OCI-LY7 (cell line): ENCODE results near the gene OR5L1. TPM values are rescaled to one million over a fixed set of nuclear protein-coding genes. Genes with fewer than 3 reads are reported as not detected.

Experiments
- BruUV-seq: library from RNA; stranded (reverse); fragments of 400-500 nt; replicated peaks from 2 replicates; lab custom pipeline; 2021; lab: Mats Ljungman, UMichigan
- CTCF ChIA-PET: fragments of 300-600 bp; sonication (Branson Sonifier 250); formaldehyde crosslinking; loops from one replicate; lab custom pipeline; 2022; ENCODE audit warnings: antibody characterized with exemption; ENCODE audit not compliant: unreplicated experiment; lab: Charles Lee
- POLR2A ChIA-PET: fragments of 300-600 bp; sonication (Branson Sonifier 250); formaldehyde crosslinking; loops from one replicate; lab custom pipeline; 2022; ENCODE audit warnings: antibody characterized with exemption; lab: Charles Lee
- DNase-seq: peaks from one replicate; pipeline ENCODE4 v3.0.0-alpha.2; 2015; ENCODE audit warnings: low spot score
- H2AFZ ChIP-seq: fragments of 200-600 bp; sonication (generic), shearing (Covaris generic); 2 replicates; pipeline ENCODE4 v1.6.1; 2014; ENCODE audit warnings: mild to moderate bottlenecking, antibody characterized with exemption, low read length, moderate library complexity
- H3K27ac ChIP-seq: fragments of 200-600 bp; sonication (generic); 2 replicates; pipeline ENCODE4 v1.5.1; 2014; ENCODE audit warnings: mixed run types, low read depth, mild to moderate bottlenecking, moderate library complexity, low read length, inconsistent platforms; ENCODE audit not compliant: poor library complexity, severe bottlenecking
- H3K36me3 ChIP-seq: fragments of 200-600 bp; sonication (generic); 2 replicates; pipeline ENCODE4 v1.6.1; 2014; ENCODE audit warnings: mild to moderate bottlenecking, antibody characterized with exemption, low read length, moderate library complexity, mixed read lengths; ENCODE audit not compliant: insufficient read depth
- H3K4me1 ChIP-seq: fragments of 200-600 bp; sonication (generic); 2 replicates; pipeline ENCODE4 v1.5.1; 2014; ENCODE audit warnings: mild to moderate bottlenecking, low read length; ENCODE audit not compliant: insufficient read depth, poor library complexity, severe bottlenecking
- H3K4me2 ChIP-seq: fragments of 200-600 bp; sonication (generic); 2 replicates; pipeline ENCODE4 v1.6.1; 2014; ENCODE audit warnings: mild to moderate bottlenecking, low read length
- H3K4me3 ChIP-seq: fragments of 200-600 bp; sonication (generic); 2 replicates; pipeline ENCODE4 v1.5.1; 2014; ENCODE audit warnings: mild to moderate bottlenecking, low read depth, low read length; ENCODE audit not compliant: poor library complexity, severe bottlenecking
- H3K79me2 ChIP-seq: fragments of 200-600 bp; sonication (generic); 2 replicates; pipeline ENCODE4 v1.6.1; 2016; ENCODE audit warnings: low read depth, mild to moderate bottlenecking, low read length, moderate library complexity, mixed read lengths; ENCODE audit not compliant: insufficient read depth
- H3K9me2 ChIP-seq: fragments of 200-600 bp; sonication (generic); 2 replicates; pipeline ENCODE4 v1.6.1; 2016; ENCODE audit warnings: mild to moderate bottlenecking, low read length, mixed read lengths; ENCODE audit not compliant: insufficient read depth
- H3K9me3 ChIP-seq: fragments of 200-600 bp; sonication (generic); 2 replicates; pipeline ENCODE4 v1.6.1; 2014; ENCODE audit warnings: mild to moderate bottlenecking, mixed run types, low read length, mixed read lengths
- H4K20me1 ChIP-seq: fragments of 200-600 bp; sonication (generic); 2 replicates; pipeline ENCODE4 v1.6.1; 2014; ENCODE audit warnings: mild to moderate bottlenecking, antibody characterized with exemption, low read length, moderate library complexity, mixed read lengths; ENCODE audit not compliant: insufficient read depth
- CTCF ChIP-seq: fragments of 200-600 bp; sonication (generic); conservative IDR thresholded peaks from 2 replicates; pipeline ENCODE4 v1.5.1; 2014; ENCODE audit warnings: mild to moderate bottlenecking, antibody characterized with exemption, low read length, moderate library complexity, mixed read lengths
- EZH2phosphoT487 ChIP-seq: fragments of 200-600 bp; sonication (generic); IDR thresholded peaks from 2 replicates; pipeline ENCODE4 v1.6.1; 2018; ENCODE audit warnings: low read depth, borderline replicate concordance, mild to moderate bottlenecking, mixed run types, antibody characterized with exemption, low read length, moderate library complexity, mixed read lengths
- intact Hi-C: fragments of 100-400 bp; cut with micrococcal nuclease; formaldehyde crosslinking; loops from one replicate; pipeline ENCODE4 v1.10.0; 2022; ENCODE audit not compliant: unreplicated experiment
- total RNA-seq, 2 experiments: library from RNA; depleted of rRNA in 1 of 2; stranded (reverse); fragments of >200 nt in 1 of 2; shearing (Covaris generic) in 1 of 2; gene quantifications; 2 replicates each; pipeline ENCODE4 v1.2.3, GENCODE V29; 2014 to 2022

The OR5L1 gene
- total RNA-seq, 2 experiments from 2014 or later = not detected

GRCh38 chr11:55793321-55793720, 17.8 kb upstream of the OR5L1 start:
- BruUV-seq = no TSS peak
- Histone ChIP-seq H3K4me2 (no peak overlapping the region), H3K9me2 (no peaks in the 10 kb centered on the region), H4K20me1 (no peaks in the 10 kb centered on the region), H3K79me2 (no peaks in the 10 kb centered on the region), H2AFZ (no peak overlapping the region), H3K9me3 (no peaks in the 10 kb centered on the region), H3K4me3 (no peak overlapping the region), H3K36me3 (no peaks in the 10 kb centered on the region), H3K4me1 (no peaks in the 10 kb centered on the region), H3K27ac (no peak overlapping the region)
- intact Hi-C loops = no loop called here
- ChIA-PET CTCF (no interaction called here), POLR2A (no interaction called here)
- TF ChIP-seq CTCF (no peak), EZH2phosphoT487 (no peak)
- no peak for DNase-seq

- POLR2A ChIA-PET = no interaction called here
- H4K20me1 ChIP-seq = no peaks in the 10 kb centered on the region
- CTCF ChIA-PET = no interaction called here
- H3K9me3 ChIP-seq = no peaks in the 10 kb centered on the region
- no peaks in the 10 kb centered on the region for H3K4me1 ChIP-seq
- H3K27ac ChIP-seq = no peak within 1 kb of the TSS
- TF ChIP-seq CTCF (no peak), EZH2phosphoT487 (no peak)
- no TSS peak for BruUV-seq
- H3K4me2 ChIP-seq = no peak within 1 kb of the TSS
- no peak within 1 kb of the TSS for H2AFZ ChIP-seq
- H3K79me2 ChIP-seq = no peaks in the 10 kb centered on the region
- no peak within 1 kb of the TSS for H3K4me3 ChIP-seq
- no peaks in the 10 kb centered on the region for H3K36me3 ChIP-seq
- no peak for DNase-seq
- H3K9me2 ChIP-seq = no peaks in the 10 kb centered on the region
- intact Hi-C loops = no loop called here
Observed at GRCh38 chr11:55795256-55795655, 15.9 kb upstream of the OR5L1 start, which contains the start of gene OR5D14. TSS of gene OR5D14 (plus strand) at chr11:55795556. CDS start at chr11:55795556, 0 bp downstream.

GRCh38 chr11:55806248-55806647, 4.9 kb upstream of the OR5L1 start:
- TF ChIP-seq EZH2phosphoT487 = no peak
- no peak for TF ChIP-seq CTCF
- no peaks in the 10 kb centered on the region for H3K9me3 ChIP-seq
- H3K4me1 ChIP-seq = no peaks in the 10 kb centered on the region
- no TSS peak for BruUV-seq
- no peaks in the 10 kb centered on the region for H3K79me2 ChIP-seq
- no peaks in the 10 kb centered on the region for H3K36me3 ChIP-seq
- ChIA-PET CTCF (no interaction called here), POLR2A (no interaction called here)
- H3K27ac ChIP-seq = no peak overlapping the region
- H3K4me2 ChIP-seq = no peak overlapping the region
- H4K20me1 ChIP-seq = no peaks in the 10 kb centered on the region
- H3K9me2 ChIP-seq = no peaks in the 10 kb centered on the region
- no peak overlapping the region for H3K4me3 ChIP-seq
- intact Hi-C loops = no loop called here
- no peak for DNase-seq
- no peak overlapping the region for H2AFZ ChIP-seq
